Osteocyte (in vitro differentiated cells): Measurements from ENCODE around the gene MARVELD2. TPM values are rescaled to one million over a fixed set of nuclear protein-coding genes. Genes with fewer than 3 reads are reported as not detected.
"Not testable (repeated sequence)": the region's sequence is repeated elsewhere in the genome, so short reads cannot be mapped to it uniquely, and the experiment has no call there.

Experiments used
- DNase-seq: peaks from one replicate; pipeline ENCODE4 v3.0.0; 2021; ENCODE audit warnings: mixed read lengths; ENCODE audit not compliant: unreplicated experiment; ENCODE audit errors: extremely low spot score
- H3K27ac Mint-ChIP-seq: one replicate; pipeline ENCODE4 v1.8.0; 2021; ENCODE audit warnings: mild to moderate bottlenecking, mixed read lengths; ENCODE audit not compliant: unreplicated experiment
- H3K27me3 Mint-ChIP-seq: one replicate; pipeline ENCODE4 v1.8.0; 2021; ENCODE audit warnings: mixed read lengths; ENCODE audit not compliant: unreplicated experiment
- H3K36me3 Mint-ChIP-seq: one replicate; pipeline ENCODE4 v1.8.0; 2021; ENCODE audit warnings: mixed read lengths; ENCODE audit not compliant: unreplicated experiment
- H3K4me1 Mint-ChIP-seq: one replicate; pipeline ENCODE4 v1.8.0; 2021; ENCODE audit warnings: mixed read lengths; ENCODE audit not compliant: unreplicated experiment
- H3K4me3 Mint-ChIP-seq: one replicate; pipeline ENCODE4 v1.8.0; 2021; ENCODE audit warnings: mild to moderate bottlenecking, moderate library complexity, mixed read lengths; ENCODE audit not compliant: unreplicated experiment
- H3K9me3 Mint-ChIP-seq: one replicate; pipeline ENCODE4 v1.8.0; 2021; ENCODE audit warnings: mixed read lengths; ENCODE audit not compliant: unreplicated experiment
- CTCF ChIP-seq: fragments of 200-600 bp; sonication (generic); IDR thresholded peaks from 2 replicates; pipeline ENCODE4 v1.5.0; 2021; ENCODE audit warnings: antibody characterized with exemption, mild to moderate bottlenecking, moderate library complexity
- long read RNA-seq: library from polyadenylated mRNA; unstranded; transcript quantifications from one replicate; pipeline ENCODE4 v2.0.0, GENCODE V29; 2021
- total RNA-seq: library from RNA; stranded (reverse); gene quantifications from 2 replicates; pipeline ENCODE4 v1.2.1, GENCODE V29; 2021

The MARVELD2 gene
- total RNA-seq = 0.38 and 0.71 TPM in 2 replicates
- long read RNA-seq, partial matches to known transcripts = 0 of 3 reads
- long read RNA-seq, other reads (novel, unspliced or antisense) = 1 of 3 reads

- peaks cover 25% of the 10 kb centered on the region for H3K36me3 Mint-ChIP-seq
- H3K27ac Mint-ChIP-seq = no peak within 1 kb of the TSS
- no peaks in the 10 kb centered on the region for H3K27me3 Mint-ChIP-seq
- H3K9me3 Mint-ChIP-seq = no peaks in the 10 kb centered on the region
- peak; percentile 11 for TF ChIP-seq CTCF
- DNase-seq = no peak
- peak within 1 kb of the TSS; percentile 57 for H3K4me3 Mint-ChIP-seq
- H3K4me1 Mint-ChIP-seq = no peaks in the 10 kb centered on the region
These were observed at the start of gene MARVELD2 for GRCh38 chr5:69414885-69415583. MARVELD2 (plus strand) TSS chr5:69415116; CDS start chr5:69419386, 4,270 bp downstream.

GRCh38 chr5:69367697-69368279 lies 47.1 kb upstream of the MARVELD2 start:
- no peaks in the 10 kb centered on the region for H3K9me3 Mint-ChIP-seq
- no peaks in the 10 kb centered on the region for H3K27me3 Mint-ChIP-seq
- H3K27ac Mint-ChIP-seq = peak overlapping the region; percentile 97
- peaks cover 30% of the 10 kb centered on the region for H3K4me1 Mint-ChIP-seq
- peaks cover 12% of the 10 kb centered on the region for H3K36me3 Mint-ChIP-seq
- TF ChIP-seq CTCF = no peak
- DNase-seq = no peak
- peak overlapping the region; percentile 95 for H3K4me3 Mint-ChIP-seq

- H3K4me1 Mint-ChIP-seq = peaks cover 30% of the 10 kb centered on the region
- DNase-seq = no peak
- H3K27me3 Mint-ChIP-seq = no peaks in the 10 kb centered on the region
- TF ChIP-seq CTCF = no peak
- H3K27ac Mint-ChIP-seq = peak overlapping the region; percentile 97
- peaks cover 9% of the 10 kb centered on the region for H3K36me3 Mint-ChIP-seq
- no peaks in the 10 kb centered on the region for H3K9me3 Mint-ChIP-seq
- H3K4me3 Mint-ChIP-seq = peak overlapping the region; percentile 95
These were observed 46.2 kb upstream of the MARVELD2 start for GRCh38 chr5:69368458-69369339.

DNA sequence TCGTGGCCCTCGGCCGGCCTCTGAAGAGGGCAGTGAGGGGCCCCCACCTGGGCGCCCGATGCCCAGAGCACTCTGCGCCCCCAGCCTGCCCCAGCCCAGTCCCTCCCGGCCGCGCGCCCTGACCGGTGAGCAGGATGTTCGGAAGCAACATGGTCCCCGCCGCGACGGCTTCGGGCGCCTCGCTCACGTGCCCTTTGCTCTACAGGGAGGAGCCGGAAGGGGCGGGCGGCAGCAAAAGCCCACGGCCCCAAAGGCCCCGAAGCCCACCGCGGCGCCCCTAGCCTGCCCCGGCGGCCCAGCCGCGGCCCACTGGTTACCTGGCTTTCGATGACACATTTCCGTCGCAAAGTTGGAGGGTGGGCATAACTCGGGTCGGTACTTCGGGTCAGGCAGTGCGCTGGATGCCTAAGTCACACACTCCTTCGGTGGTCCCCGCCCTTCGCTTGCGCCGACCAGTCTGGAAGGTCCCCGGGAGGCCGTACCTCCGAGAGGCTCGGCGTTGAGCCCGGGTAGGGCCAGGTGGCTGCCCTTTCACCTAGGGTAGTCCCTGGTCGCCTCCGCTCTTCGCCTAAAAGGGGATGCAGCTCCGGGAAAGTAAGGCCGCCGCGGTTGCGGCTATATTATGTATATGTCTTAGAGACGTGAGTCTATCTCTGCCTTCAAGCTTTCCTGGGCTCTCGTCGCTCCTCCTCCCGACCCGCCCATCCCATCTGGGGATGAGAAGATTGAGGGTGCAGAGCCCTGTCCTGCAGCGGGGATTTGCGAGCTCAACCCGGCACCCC lies 45.4 kb upstream of the MARVELD2 start, which contains the start of the genes AK6, RAD17 and TAF9:
Gene AK6 (minus strand): TSS at position 181 of the 782 bp plus-strand sequence. CDS start 30 bp downstream, at position 151.
Gene RAD17 (plus strand): TSS at position 479 of the 782 bp plus-strand sequence. CDS start 2,391 bp downstream, outside the sequence.
Gene TAF9 (minus strand): TSS at position 181 of the 782 bp plus-strand sequence. CDS start 3,783 bp downstream, outside the sequence.
- H3K36me3 Mint-ChIP-seq = peaks cover 6% of the 10 kb centered on the region
- no peak for TF ChIP-seq CTCF

GRCh38 chr5:69370335-69370734 lies 44.6 kb upstream of the MARVELD2 start:
- peaks cover 30% of the 10 kb centered on the region for H3K4me1 Mint-ChIP-seq
- not testable (repeated sequence) for H3K36me3 Mint-ChIP-seq, H3K27me3 Mint-ChIP-seq, H3K9me3 Mint-ChIP-seq, DNase-seq
- peak overlapping the region; percentile 95 for H3K4me3 Mint-ChIP-seq
- H3K27ac Mint-ChIP-seq = peak overlapping the region; percentile 95

More for the DNA sequence above, 45.4 kb upstream of the MARVELD2 start, which contains the start of the genes AK6, RAD17 and TAF9:
- DNase-seq = peak; percentile 96
- H3K27me3 Mint-ChIP-seq = no peaks in the 10 kb centered on the region
- H3K27ac Mint-ChIP-seq = peak within 1 kb of the TSS; percentile 97
- H3K9me3 Mint-ChIP-seq = no peaks in the 10 kb centered on the region
- H3K4me3 Mint-ChIP-seq = peak within 1 kb of the TSS; percentile 95
- peaks cover 30% of the 10 kb centered on the region for H3K4me1 Mint-ChIP-seq
